ENCODE measurements around the gene PHF13. TPM values are rescaled to one million over a fixed set of nuclear protein-coding genes. Genes with fewer than 3 reads are reported as not detected.

PHF13 gene
- total and polyA plus RNA-seq, 7 experiments from 2014 or later = 4.4 to 14.3 (median 8.0) TPM

- peaks cover 6 to 78% (median 51%) of the 10 kb centered on the region in 7 donors for H3K4me1 Mint-ChIP-seq
- Histone ChIP-seq H3K9me3 (ENCODE audit: control insufficient read depth in 2 of 3, low read length in 3 of 3) (no peaks in the 10 kb centered on the region), H3K27ac (ENCODE audit: low read depth, low read length) (no peak overlapping the region), H3K27me3 (ENCODE audit: control insufficient read depth in 2 of 2, insufficient read depth in 2 of 2, low read length in 2 of 2) (no peaks in the 10 kb centered on the region), H3K4me3 (ENCODE audit: low read length) (no peak overlapping the region), H3K36me3 (ENCODE audit: control insufficient read depth in 2 of 3, insufficient read depth in 3 of 3, low read length in 3 of 3) (peaks cover 0 to 71% (median 16%) of the 10 kb centered on the region in 3 experiments), H3K4me1 (ENCODE audit: control insufficient read depth in 2 of 2, insufficient read depth in 2 of 2, low read length in 2 of 2) (peaks cover 24 to 29% of the 10 kb centered on the region in 2 donors)
- no peaks in the 10 kb centered on the region for H3K9me3 Mint-ChIP-seq
- no peaks in the 10 kb centered on the region for H3K27me3 Mint-ChIP-seq
- CTCF ChIA-PET = interaction anchor here (0.6 kb wide), 1 partner anchor 32 kb away, joined by 4 read pairs; no protein-coding TSS in a partner anchor
- intact Hi-C loops (cut with micrococcal nuclease) = no loop called here
- peak overlapping the region in 1 of 9 donors; percentile 57 for H3K27ac Mint-ChIP-seq
- peak overlapping the region in 2 of 10 donors; percentile 34 to 66 for H3K4me3 Mint-ChIP-seq
- peaks cover 0 to 24% (median 5%) of the 10 kb centered on the region in 5 donors for H3K36me3 Mint-ChIP-seq
- ATAC-seq (no peak), DNase-seq (no peak)
- POLR2A ChIA-PET = no interaction called here
These were observed 18.4 kb upstream of the PHF13 start for GRCh38 chr1:6594977-6595740.

GRCh38 chr1:6596351-6596750 is 17.2 kb upstream of the PHF13 start:
- Mint-ChIP-seq H3K36me3 (peaks cover 0 to 24% (median 5%) of the 10 kb centered on the region in 5 donors), H3K27me3 (no peaks in the 10 kb centered on the region), H3K4me3 (peak overlapping the region in 6 of 10 donors; percentile 5 to 66 (median 34)), H3K27ac (peak overlapping the region in 4 of 9 donors; percentile 17 to 57 (median 35)), H3K9me3 (peaks cover 0 to 2% (median 0%) of the 10 kb centered on the region in 11 donors), H3K4me1 (peaks cover 6 to 73% (median 45%) of the 10 kb centered on the region in 7 donors)
- Histone ChIP-seq H3K27ac (ENCODE audit: low read depth, low read length) (no peak overlapping the region), H3K36me3 (ENCODE audit: control insufficient read depth in 2 of 3, insufficient read depth in 3 of 3, low read length in 3 of 3) (peaks cover 0 to 68% (median 16%) of the 10 kb centered on the region in 3 experiments), H3K4me1 (ENCODE audit: control insufficient read depth in 2 of 2, insufficient read depth in 2 of 2, low read length in 2 of 2) (peaks cover 24 to 36% of the 10 kb centered on the region in 2 donors), H3K9me3 (ENCODE audit: control insufficient read depth in 2 of 3, low read length in 3 of 3) (no peaks in the 10 kb centered on the region), H3K4me3 (ENCODE audit: low read length) (no peak overlapping the region), H3K27me3 (ENCODE audit: control insufficient read depth in 2 of 2, insufficient read depth in 2 of 2, low read length in 2 of 2) (no peaks in the 10 kb centered on the region)
- intact Hi-C loops (cut with micrococcal nuclease) = no loop called here
- no peak for DNase-seq
- no peak for ATAC-seq
- POLR2A ChIA-PET = interaction anchor here (1.4 to 15.1 kb wide), 2 partner anchors 26 to 32 kb away, joined by 3 to 246 read pairs; partner anchors contain the start of gene THAP3
- CTCF ChIA-PET = no interaction called here

GRCh38 chr1:6596886-6597776 is 16.4 kb upstream of the PHF13 start:
- POLR2A ChIA-PET = interaction anchor here (0.9 to 15.1 kb wide), 5 partner anchors 8 to 33 kb away, joined by 3 to 246 read pairs (median 3); partner anchors contain the start of genes THAP3 and ZBTB48
- Mint-ChIP-seq H3K9me3 (peaks cover 0 to 2% (median 0%) of the 10 kb centered on the region in 11 donors), H3K36me3 (peaks cover 0 to 24% (median 5%) of the 10 kb centered on the region in 5 donors), H3K4me1 (peaks cover 6 to 65% (median 39%) of the 10 kb centered on the region in 7 donors), H3K27ac (peak overlapping the region in 2 of 9 donors; percentile 43 to 57), H3K4me3 (peak overlapping the region in 6 of 10 donors; percentile 27 to 96 (median 40)), H3K27me3 (no peaks in the 10 kb centered on the region)
- no peak for ATAC-seq
- no peak for DNase-seq
- intact Hi-C loops (cut with micrococcal nuclease) = no loop called here
- H3K4me1 ChIP-seq (ENCODE audit: control insufficient read depth in 2 of 2, insufficient read depth in 2 of 2, low read length in 2 of 2) = peaks cover 24 to 36% of the 10 kb centered on the region in 2 donors
- CTCF ChIA-PET = interaction anchor here (0.5 to 2.0 kb wide), 4 partner anchors 21 to 94 kb away, joined by 3 to 7 read pairs (median 3); no protein-coding TSS in a partner anchor
- H3K36me3 ChIP-seq (ENCODE audit: control insufficient read depth in 2 of 3, insufficient read depth in 3 of 3, low read length in 3 of 3) = peaks cover 0 to 66% (median 16%) of the 10 kb centered on the region in 3 experiments
- peak overlapping the region; percentile 3 for H3K27ac ChIP-seq (ENCODE audit: low read depth, low read length)
- no peaks in the 10 kb centered on the region for H3K9me3 ChIP-seq (ENCODE audit: control insufficient read depth in 2 of 3, low read length in 3 of 3)
- H3K27me3 ChIP-seq (ENCODE audit: control insufficient read depth in 2 of 2, insufficient read depth in 2 of 2, low read length in 2 of 2) = no peaks in the 10 kb centered on the region
- no peak overlapping the region for H3K4me3 ChIP-seq (ENCODE audit: low read length)

- H3K4me1 ChIP-seq (ENCODE audit: control insufficient read depth in 2 of 2, insufficient read depth in 2 of 2, low read length in 2 of 2) = peaks cover 24 to 36% of the 10 kb centered on the region in 2 donors
- CTCF ChIA-PET = interaction anchor here (0.5 to 2.0 kb wide), 4 partner anchors 20 to 94 kb away, joined by 3 to 7 read pairs (median 3); no protein-coding TSS in a partner anchor
These were observed 15.8 kb upstream of the PHF13 start for GRCh38 chr1:6597777-6598131.

GRCh38 chr1:6599141-6599975 is 14.2 kb upstream of the PHF13 start:
- no peaks in the 10 kb centered on the region for H3K27me3 Mint-ChIP-seq
- Histone ChIP-seq H3K4me3 (ENCODE audit: low read length) (peak overlapping the region; percentile 72), H3K4me1 (ENCODE audit: control insufficient read depth in 2 of 2, insufficient read depth in 2 of 2, low read length in 2 of 2) (peaks cover 30 to 45% of the 10 kb centered on the region in 2 donors), H3K36me3 (ENCODE audit: control insufficient read depth in 2 of 3, insufficient read depth in 3 of 3, low read length in 3 of 3) (peaks cover 0 to 50% (median 16%) of the 10 kb centered on the region in 3 experiments), H3K27me3 (ENCODE audit: control insufficient read depth in 2 of 2, insufficient read depth in 2 of 2, low read length in 2 of 2) (no peaks in the 10 kb centered on the region), H3K9me3 (ENCODE audit: control insufficient read depth in 2 of 3, low read length in 3 of 3) (no peaks in the 10 kb centered on the region), H3K27ac (ENCODE audit: low read depth, low read length) (peak overlapping the region; percentile 94)
- ATAC-seq (no peak), DNase-seq (peak in 8 of 9 donors; percentile 38 to 69 (median 61))
- peak overlapping the region; percentile 89 to 99 (median 96) for H3K4me3 Mint-ChIP-seq
- intact Hi-C loops (cut with micrococcal nuclease) = no loop called here
- POLR2A ChIA-PET = interaction anchor here (0.6 to 15.1 kb wide), 17 partner anchors 8 to 139 kb away, joined by 3 to 246 read pairs (median 9); partner anchors contain the start of genes NOL9, PHF13, TAS1R1 and THAP3
- H3K9me3 Mint-ChIP-seq = peaks cover 0 to 2% (median 0%) of the 10 kb centered on the region in 11 donors
- peaks cover 13 to 67% (median 48%) of the 10 kb centered on the region in 7 donors for H3K4me1 Mint-ChIP-seq
- peak overlapping the region; percentile 59 to 97 (median 88) for H3K27ac Mint-ChIP-seq
- H3K36me3 Mint-ChIP-seq = peaks cover 0 to 24% (median 5%) of the 10 kb centered on the region in 5 donors
- CTCF ChIA-PET = interaction anchor here (1.0 to 2.0 kb wide), 8 partner anchors 13 to 111 kb away, joined by 3 to 9 read pairs (median 6); partner anchors contain the start of genes PLEKHG5, THAP3 and ZBTB48

More at GRCh38 chr1:6597777-6598131, 15.8 kb upstream of the PHF13 start:
- peaks cover 0 to 2% (median 0%) of the 10 kb centered on the region in 11 donors for H3K9me3 Mint-ChIP-seq
- Histone ChIP-seq H3K36me3 (ENCODE audit: control insufficient read depth in 2 of 3, insufficient read depth in 3 of 3, low read length in 3 of 3) (peaks cover 0 to 63% (median 16%) of the 10 kb centered on the region in 3 experiments), H3K9me3 (ENCODE audit: control insufficient read depth in 2 of 3, low read length in 3 of 3) (no peaks in the 10 kb centered on the region), H3K4me3 (ENCODE audit: low read length) (no peak overlapping the region), H3K27ac (ENCODE audit: low read depth, low read length) (no peak overlapping the region), H3K27me3 (ENCODE audit: control insufficient read depth in 2 of 2, insufficient read depth in 2 of 2, low read length in 2 of 2) (no peaks in the 10 kb centered on the region)
- DNase-seq (no peak), ATAC-seq (no peak)
- intact Hi-C loops (cut with micrococcal nuclease) = no loop called here
- peak overlapping the region in 5 of 10 donors; percentile 27 to 96 (median 43) for H3K4me3 Mint-ChIP-seq
- POLR2A ChIA-PET = interaction anchor here (0.6 to 15.1 kb wide), 7 partner anchors 9 to 55 kb away, joined by 3 to 246 read pairs (median 3); partner anchors contain the start of genes THAP3 and ZBTB48
- H3K27me3 Mint-ChIP-seq = no peaks in the 10 kb centered on the region
- peaks cover 6 to 60% (median 39%) of the 10 kb centered on the region in 7 donors for H3K4me1 Mint-ChIP-seq
- H3K27ac Mint-ChIP-seq = peak overlapping the region in 1 of 9 donors; percentile 21
- H3K36me3 Mint-ChIP-seq = peaks cover 0 to 24% (median 5%) of the 10 kb centered on the region in 5 donors
